ENCODE data around the gene PDE4B. TPM values are rescaled to one million over a fixed set of nuclear protein-coding genes. Genes with fewer than 3 reads are reported as not detected.
A peak's percentile ranks its signal among the peaks of the same experiment; 100 is the strongest.
"Not testable (repeated sequence)": the region's sequence is repeated elsewhere in the genome, so short reads cannot be mapped to it uniquely, and the experiment has no call there.

Gene PDE4B
- total RNA-seq, 2 donors from 2014 or later, result 4.3 to 18.0 TPM

DNA sequence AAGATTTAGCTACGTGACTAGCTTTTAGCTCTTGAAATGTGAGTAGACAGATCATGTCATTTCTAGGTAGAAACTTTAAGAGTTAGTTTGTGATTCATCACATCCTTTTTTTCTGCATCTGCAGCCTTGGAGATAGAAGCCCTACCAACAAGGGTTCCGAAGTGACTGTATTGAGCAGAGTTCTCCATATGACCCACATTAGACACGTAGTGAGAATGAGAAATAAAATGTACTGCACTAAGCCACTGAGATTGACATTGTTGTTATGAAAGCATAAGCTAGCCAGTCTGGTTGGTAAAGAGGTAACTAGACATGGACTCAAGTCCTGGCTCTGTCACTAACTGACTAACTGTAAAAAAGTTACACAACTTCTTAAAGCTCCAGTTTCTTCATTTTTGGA is 296.1 kb downstream of the PDE4B start:
- Mint-ChIP-seq H3K4me1 (no peaks in the 10 kb centered on the region), H3K27me3 (ENCODE audit: insufficient read depth) (no peaks in the 10 kb centered on the region), H3K9me3 (no peaks in the 10 kb centered on the region), H3K27ac (no peak overlapping the region), H3K36me3 (ENCODE audit: low read depth) (no peaks in the 10 kb centered on the region), H3K4me3 (no peak overlapping the region)
- Histone ChIP-seq H3K9ac (ENCODE audit: extremely low read depth, low read length, poor library complexity, severe bottlenecking) (no peak overlapping the region), H3K4me3 (ENCODE audit: low read length) (no peak overlapping the region), H3K36me3 (ENCODE audit: control insufficient read depth, insufficient read depth, low read length) (no peaks in the 10 kb centered on the region), H3K27ac (ENCODE audit: low read depth, low read length) (no peak overlapping the region), H3K27me3 (ENCODE audit: control insufficient read depth, insufficient read depth, low read length, poor library complexity, severe bottlenecking) (peaks cover 6% of the 10 kb centered on the region), H3K9me3 (ENCODE audit: control insufficient read depth, low read length) (no peaks in the 10 kb centered on the region), H3K4me1 (ENCODE audit: control insufficient read depth, insufficient read depth, low read length) (no peaks in the 10 kb centered on the region)
- no peak for DNase-seq
- TF ChIP-seq, protein P1, sequence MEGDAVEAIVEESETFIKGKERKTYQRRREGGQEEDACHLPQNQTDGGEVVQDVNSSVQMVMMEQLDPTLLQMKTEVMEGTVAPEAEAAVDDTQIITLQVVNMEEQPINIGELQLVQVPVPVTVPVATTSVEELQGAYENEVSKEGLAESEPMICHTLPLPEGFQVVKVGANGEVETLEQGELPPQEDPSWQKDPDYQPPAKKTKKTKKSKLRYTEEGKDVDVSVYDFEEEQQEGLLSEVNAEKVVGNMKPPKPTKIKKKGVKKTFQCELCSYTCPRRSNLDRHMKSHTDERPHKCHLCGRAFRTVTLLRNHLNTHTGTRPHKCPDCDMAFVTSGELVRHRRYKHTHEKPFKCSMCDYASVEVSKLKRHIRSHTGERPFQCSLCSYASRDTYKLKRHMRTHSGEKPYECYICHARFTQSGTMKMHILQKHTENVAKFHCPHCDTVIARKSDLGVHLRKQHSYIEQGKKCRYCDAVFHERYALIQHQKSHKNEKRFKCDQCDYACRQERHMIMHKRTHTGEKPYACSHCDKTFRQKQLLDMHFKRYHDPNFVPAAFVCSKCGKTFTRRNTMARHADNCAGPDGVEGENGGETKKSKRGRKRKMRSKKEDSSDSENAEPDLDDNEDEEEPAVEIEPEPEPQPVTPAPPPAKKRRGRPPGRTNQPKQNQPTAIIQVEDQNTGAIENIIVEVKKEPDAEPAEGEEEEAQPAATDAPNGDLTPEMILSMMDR (conservative IDR thresholded peaks at IDR 0.05), result no peak
- WGBS, 2 experiments (ENCODE audit: insufficient coverage in 1 of 2, insufficient read length in 1 of 2), result 78 to 79% methylated on average over 2 to 3 of the region's 3 CpGs

DNA sequence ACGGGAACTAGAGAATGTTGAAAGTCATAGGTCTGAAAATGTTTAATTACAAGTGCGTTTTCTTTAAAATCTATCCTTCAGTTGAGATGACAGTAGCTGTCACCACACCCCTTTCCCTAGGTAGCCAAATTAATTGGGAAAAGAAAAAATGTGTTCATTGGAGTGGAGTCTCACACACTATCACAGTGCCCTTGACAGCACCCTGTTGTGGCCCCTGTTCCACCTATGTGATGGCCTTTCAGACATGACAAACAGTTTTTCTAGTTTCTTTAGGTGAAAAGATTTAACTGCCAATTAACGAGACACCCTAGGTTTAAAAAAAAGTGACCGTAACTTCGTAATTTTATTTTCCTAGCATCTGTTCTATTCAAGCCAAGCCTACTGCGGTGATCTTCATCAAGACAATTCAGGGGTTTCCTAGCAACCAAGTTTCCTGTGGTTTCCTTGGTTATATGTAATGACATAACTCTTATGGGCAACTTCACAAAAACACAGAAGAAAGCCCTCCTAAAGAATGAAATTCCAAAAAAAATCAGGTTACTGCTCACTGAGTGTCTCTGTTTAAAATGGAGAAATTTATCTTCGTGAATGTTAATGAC is 298.3 kb downstream of the PDE4B start:
- no peak overlapping the region for H3K4me3 ChIP-seq (ENCODE audit: low read length)
- TF ChIP-seq, protein P1 (conservative IDR thresholded peaks at IDR 0.05), result no peak
- Mint-ChIP-seq H3K27me3 (ENCODE audit: insufficient read depth) (no peaks in the 10 kb centered on the region), H3K4me3 (no peak overlapping the region), H3K27ac (no peak overlapping the region), H3K36me3 (ENCODE audit: low read depth) (no peaks in the 10 kb centered on the region), H3K4me1 (no peaks in the 10 kb centered on the region), H3K9me3 (no peaks in the 10 kb centered on the region)
- DNase-seq, result no peak
- no peaks in the 10 kb centered on the region for H3K4me1 ChIP-seq (ENCODE audit: control insufficient read depth, insufficient read depth, low read length)
- WGBS, 2 experiments (ENCODE audit: insufficient coverage in 1 of 2, insufficient read length in 1 of 2), result 49 to 72% methylated on average over 6 to 7 of the region's 7 CpGs
- no peak overlapping the region for H3K9ac ChIP-seq (ENCODE audit: extremely low read depth, low read length, poor library complexity, severe bottlenecking)
- no peaks in the 10 kb centered on the region for H3K9me3 ChIP-seq (ENCODE audit: control insufficient read depth, low read length)
- no peaks in the 10 kb centered on the region for H3K36me3 ChIP-seq (ENCODE audit: control insufficient read depth, insufficient read depth, low read length)
- peaks cover 6% of the 10 kb centered on the region for H3K27me3 ChIP-seq (ENCODE audit: control insufficient read depth, insufficient read depth, low read length, poor library complexity, severe bottlenecking)
- peak overlapping the region; percentile 62 for H3K27ac ChIP-seq (ENCODE audit: low read depth, low read length)

DNA sequence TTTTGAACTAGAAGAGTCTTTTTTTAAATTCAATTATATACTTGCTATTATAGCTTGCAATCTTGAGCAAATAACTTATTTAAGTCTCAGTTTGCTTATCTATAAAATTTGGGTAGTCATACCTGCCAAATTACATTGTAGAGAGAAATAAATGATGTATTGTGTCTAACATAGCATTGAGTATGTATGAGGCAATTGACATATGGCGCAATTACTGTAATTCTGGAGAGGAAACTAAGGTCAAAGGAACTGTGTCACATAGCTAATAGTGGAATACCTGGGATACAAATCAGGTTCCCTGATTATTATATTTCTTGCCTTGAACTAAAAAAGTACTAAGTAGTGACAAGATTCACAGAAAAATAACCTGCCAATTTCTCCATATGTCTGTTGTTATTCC is 302.5 kb downstream of the PDE4B start:
- H3K27ac ChIP-seq (ENCODE audit: low read depth, low read length), result no peak overlapping the region
- H3K4me3 ChIP-seq (ENCODE audit: low read length), result no peak overlapping the region
- H3K27ac Mint-ChIP-seq, result no peak overlapping the region
- H3K27me3 ChIP-seq (ENCODE audit: control insufficient read depth, insufficient read depth, low read length, poor library complexity, severe bottlenecking), result no peaks in the 10 kb centered on the region
- H3K9me3 ChIP-seq (ENCODE audit: control insufficient read depth, low read length), result no peaks in the 10 kb centered on the region
- no peak overlapping the region for H3K9ac ChIP-seq (ENCODE audit: extremely low read depth, low read length, poor library complexity, severe bottlenecking)
- no peaks in the 10 kb centered on the region for H3K4me1 Mint-ChIP-seq
- no peaks in the 10 kb centered on the region for H3K36me3 Mint-ChIP-seq (ENCODE audit: low read depth)
- no peaks in the 10 kb centered on the region for H3K27me3 Mint-ChIP-seq (ENCODE audit: insufficient read depth)
- H3K4me3 Mint-ChIP-seq, result no peak overlapping the region
- 94% methylated on average over 1 of the region's 1 CpG; no CpG with 5 or more reads in 1 of the 2 experiments for WGBS, 2 experiments (ENCODE audit: insufficient coverage in 1 of 2, insufficient read length in 1 of 2)
- no peak for DNase-seq
- TF ChIP-seq, protein P1 (conservative IDR thresholded peaks at IDR 0.05), result no peak
- H3K9me3 Mint-ChIP-seq, result no peaks in the 10 kb centered on the region
- no peaks in the 10 kb centered on the region for H3K36me3 ChIP-seq (ENCODE audit: control insufficient read depth, insufficient read depth, low read length)
- no peaks in the 10 kb centered on the region for H3K4me1 ChIP-seq (ENCODE audit: control insufficient read depth, insufficient read depth, low read length)

DNA sequence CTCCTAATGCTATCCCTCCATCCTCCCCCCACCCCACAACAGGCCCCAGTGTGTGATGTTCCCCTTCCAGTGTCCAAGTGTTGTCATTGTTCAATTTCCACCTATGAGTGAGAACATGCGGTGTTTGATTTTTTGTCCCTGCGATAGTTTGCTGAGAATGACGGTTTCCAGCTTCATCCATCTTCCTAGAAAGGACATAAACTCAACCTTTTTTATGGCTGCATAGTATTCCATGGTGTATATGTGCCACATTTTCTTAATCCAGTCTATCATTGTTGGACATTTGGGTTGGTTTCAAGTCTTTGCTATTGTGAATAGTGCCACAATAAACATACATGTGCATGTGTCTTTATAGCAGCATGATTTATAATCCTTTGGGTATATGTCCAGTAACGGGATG is 308.3 kb downstream of the PDE4B start:
- not testable (repeated sequence) for H3K4me1 Mint-ChIP-seq; H3K4me3 ChIP-seq (ENCODE audit: low read length); H3K27me3 ChIP-seq (ENCODE audit: control insufficient read depth, insufficient read depth, low read length, poor library complexity, severe bottlenecking); H3K4me1 ChIP-seq (ENCODE audit: control insufficient read depth, insufficient read depth, low read length); H3K36me3 Mint-ChIP-seq (ENCODE audit: low read depth); H3K9ac ChIP-seq (ENCODE audit: extremely low read depth, low read length, poor library complexity, severe bottlenecking); H3K9me3 ChIP-seq (ENCODE audit: control insufficient read depth, low read length); H3K27ac Mint-ChIP-seq; H3K36me3 ChIP-seq (ENCODE audit: control insufficient read depth, insufficient read depth, low read length); H3K4me3 Mint-ChIP-seq; H3K27ac ChIP-seq (ENCODE audit: low read depth, low read length); H3K27me3 Mint-ChIP-seq (ENCODE audit: insufficient read depth); DNase-seq; H3K9me3 Mint-ChIP-seq
- WGBS, 2 experiments (ENCODE audit: insufficient coverage in 1 of 2, insufficient read length in 1 of 2), result 82 to 100% methylated on average over 3 of the region's 4 CpGs

DNA sequence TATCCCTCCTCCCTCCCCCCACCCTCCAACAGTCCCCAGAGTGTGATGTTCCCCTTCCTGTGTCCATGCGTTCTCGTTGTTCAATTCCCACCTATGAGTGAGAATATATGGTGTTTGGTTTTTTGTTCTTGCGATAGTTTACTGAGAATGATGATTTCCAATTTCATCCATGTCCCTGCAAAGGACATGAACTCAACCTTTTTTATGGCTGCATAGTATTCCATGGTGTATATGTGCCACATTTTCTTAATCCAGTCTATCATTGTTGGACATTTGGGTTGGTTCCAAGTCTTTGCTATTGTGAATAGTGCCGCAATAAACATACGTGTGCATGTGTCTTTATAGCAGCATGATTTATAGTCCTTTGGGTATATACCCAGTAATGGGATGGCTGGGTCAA is 311.4 kb downstream of the PDE4B start:
- not testable (repeated sequence) for H3K36me3 Mint-ChIP-seq (ENCODE audit: low read depth); H3K4me3 Mint-ChIP-seq; H3K27me3 ChIP-seq (ENCODE audit: control insufficient read depth, insufficient read depth, low read length, poor library complexity, severe bottlenecking); H3K9me3 ChIP-seq (ENCODE audit: control insufficient read depth, low read length); DNase-seq; H3K36me3 ChIP-seq (ENCODE audit: control insufficient read depth, insufficient read depth, low read length); H3K4me3 ChIP-seq (ENCODE audit: low read length); H3K27ac ChIP-seq (ENCODE audit: low read depth, low read length); H3K9me3 Mint-ChIP-seq; H3K4me1 ChIP-seq (ENCODE audit: control insufficient read depth, insufficient read depth, low read length); H3K27ac Mint-ChIP-seq; H3K27me3 Mint-ChIP-seq (ENCODE audit: insufficient read depth); H3K9ac ChIP-seq (ENCODE audit: extremely low read depth, low read length, poor library complexity, severe bottlenecking); H3K4me1 Mint-ChIP-seq
- 96% methylated on average over 3 of the region's 5 CpGs; no CpG with 5 or more reads in 1 of the 2 experiments for WGBS, 2 experiments (ENCODE audit: insufficient coverage in 1 of 2, insufficient read length in 1 of 2)

All from endodermal cell (in vitro differentiated cells).